ENCODE results near the gene SYNGR2. TPM values are rescaled to one million over a fixed set of nuclear protein-coding genes. Genes with fewer than 3 reads are reported as not detected.
A peak's percentile ranks its signal among the peaks of the same experiment; 100 is the strongest.

SYNGR2 gene
- total and polyA plus RNA-seq, 8 donors, result 39.0 to 227 (median 48.6) TPM

DNA sequence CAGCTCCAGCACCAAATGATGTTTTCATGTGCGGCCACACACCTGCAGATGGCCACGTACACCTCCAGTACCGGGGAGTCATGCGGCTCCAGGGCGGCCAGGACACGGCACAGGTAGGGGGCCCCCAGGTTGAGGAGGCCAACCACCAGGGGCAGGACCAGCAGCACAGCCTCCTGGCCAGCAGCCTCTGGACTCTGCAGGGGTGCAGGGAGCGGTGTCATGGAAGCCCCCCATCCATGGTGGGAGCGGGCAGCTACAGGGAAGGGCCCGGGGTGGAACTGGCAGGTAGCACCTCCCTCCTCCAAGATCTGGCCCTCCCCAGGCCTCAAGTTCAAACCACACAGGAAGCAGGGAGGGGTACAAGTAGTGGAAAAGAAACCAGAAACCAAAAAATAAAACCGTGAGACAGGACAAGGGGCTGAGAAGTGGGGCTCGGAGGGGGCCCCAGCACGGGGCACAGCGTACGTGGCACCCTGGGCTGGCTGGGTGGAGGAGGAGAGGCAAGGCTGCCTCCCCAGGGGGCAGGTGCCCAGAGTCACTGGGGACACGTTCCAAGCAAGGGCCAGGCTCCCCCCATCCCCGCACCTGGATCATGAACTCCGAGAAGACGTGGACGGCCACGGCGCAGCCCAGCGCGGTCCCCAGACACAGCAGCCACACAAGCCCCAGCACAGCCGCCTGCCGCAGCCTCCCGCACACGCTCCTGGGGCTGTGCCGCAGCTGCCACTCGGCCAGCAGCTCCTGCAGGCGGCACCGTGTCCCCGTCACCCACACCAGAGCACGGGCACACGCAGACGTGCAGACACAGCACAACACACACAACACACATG is 47.2 kb upstream of the SYNGR2 start:
- Histone ChIP-seq H3K4me1 (peaks cover 4 to 63% of the 10 kb centered on the region in 2 donors), H3K27ac (peak overlapping the region in 1 of 2 donors; percentile 41), H3K9me3 (no peaks in the 10 kb centered on the region), H3K27me3 (no peaks in the 10 kb centered on the region), H3K4me3 (no peak overlapping the region), H3K36me3 (peaks cover 0 to 94% of the 10 kb centered on the region in 2 donors)
- ATAC-seq (no peak), DNase-seq (peak in 1 of 4 donors; percentile 83)
- no peak for TF ChIP-seq CTCF (IDR thresholded peaks at IDR 0.05)
- intact Hi-C loops (cut with DNase I), result no loop called here

- no peaks in the 10 kb centered on the region for H3K9me3 ChIP-seq
- H3K27ac ChIP-seq, result peak overlapping the region in 1 of 2 donors; percentile 41
- H3K27me3 ChIP-seq, result no peaks in the 10 kb centered on the region
- peaks cover 10 to 69% of the 10 kb centered on the region in 2 donors for H3K4me1 ChIP-seq
- TF ChIP-seq CTCF (IDR thresholded peaks at IDR 0.05), result no peak
- intact Hi-C loops (cut with DNase I), result no loop called here
- H3K4me3 ChIP-seq, result no peak overlapping the region
- DNase-seq (no peak), ATAC-seq (no peak)
- peaks cover 0 to 96% of the 10 kb centered on the region in 2 donors for H3K36me3 ChIP-seq
Measured at GRCh38 chr17:78121801-78122215, 46.6 kb upstream of the SYNGR2 start.

- DNase-seq (peak in 1 of 4 donors; percentile 55), ATAC-seq (no peak)
- H3K4me1 ChIP-seq, result peaks cover 14 to 74% of the 10 kb centered on the region in 2 donors
- H3K27me3 ChIP-seq, result no peaks in the 10 kb centered on the region
- peaks cover 0 to 90% of the 10 kb centered on the region in 2 donors for H3K36me3 ChIP-seq
- no peaks in the 10 kb centered on the region for H3K9me3 ChIP-seq
- no peak overlapping the region for H3K27ac ChIP-seq
- no peak overlapping the region for H3K4me3 ChIP-seq
- TF ChIP-seq CTCF (IDR thresholded peaks at IDR 0.05), result no peak
- intact Hi-C loops (cut with DNase I), result no loop called here
Measured at GRCh38 chr17:78122216-78122930, 46.0 kb upstream of the SYNGR2 start.

- H3K27me3 ChIP-seq, result no peaks in the 10 kb centered on the region
- H3K36me3 ChIP-seq, result peaks cover 0 to 86% of the 10 kb centered on the region in 2 donors
- no peak overlapping the region for H3K4me3 ChIP-seq
- intact Hi-C loops (cut with DNase I), result no loop called here
- no peak overlapping the region for H3K27ac ChIP-seq
- DNase-seq, result no peak
- ATAC-seq, result no peak
- TF ChIP-seq CTCF (IDR thresholded peaks at IDR 0.05), result no peak
- H3K9me3 ChIP-seq, result no peaks in the 10 kb centered on the region
- H3K4me1 ChIP-seq, result peaks cover 14 to 74% of the 10 kb centered on the region in 2 donors
Measured at GRCh38 chr17:78122931-78123249, 45.5 kb upstream of the SYNGR2 start.

GRCh38 chr17:78123258-78123929 is 45.0 kb upstream of the SYNGR2 start:
- ATAC-seq (no peak), DNase-seq (no peak)
- Histone ChIP-seq H3K4me1 (peaks cover 14 to 71% of the 10 kb centered on the region in 2 donors), H3K27ac (no peak overlapping the region), H3K9me3 (no peaks in the 10 kb centered on the region), H3K4me3 (no peak overlapping the region), H3K27me3 (no peaks in the 10 kb centered on the region), H3K36me3 (peaks cover 0 to 83% of the 10 kb centered on the region in 2 donors)
- TF ChIP-seq CTCF (IDR thresholded peaks at IDR 0.05), result no peak
- intact Hi-C loops (cut with DNase I), result no loop called here

Data from left lung (tissue), 10 donors.